GM10266 (cell line): Measurements from ENCODE around the gene ELF1.
A peak's percentile ranks its signal among the peaks of the same experiment; 100 is the strongest.
"Not testable (repeated sequence)": the region's sequence is repeated elsewhere in the genome, so short reads cannot be mapped to it uniquely, and the experiment has no call there.

ENCODE experiments used
- DNase-seq: peaks from one replicate; pipeline ENCODE4 v3.0.0; 2012; ENCODE audit errors: extremely low spot score
- TF ChIP-seq, protein P1 (sequence below): IDR thresholded peaks from 2 replicates; pipeline ENCODE4 v1.5.1; 2012; ENCODE audit warnings: mild to moderate bottlenecking, low read depth; ENCODE audit not compliant: control insufficient read depth, insufficient read depth; ENCODE audit errors: missing control alignments

ELF1 gene

GRCh38 chr13:40916207-40916998, 102.7 kb downstream of the ELF1 start:
- TF ChIP-seq, protein P1, sequence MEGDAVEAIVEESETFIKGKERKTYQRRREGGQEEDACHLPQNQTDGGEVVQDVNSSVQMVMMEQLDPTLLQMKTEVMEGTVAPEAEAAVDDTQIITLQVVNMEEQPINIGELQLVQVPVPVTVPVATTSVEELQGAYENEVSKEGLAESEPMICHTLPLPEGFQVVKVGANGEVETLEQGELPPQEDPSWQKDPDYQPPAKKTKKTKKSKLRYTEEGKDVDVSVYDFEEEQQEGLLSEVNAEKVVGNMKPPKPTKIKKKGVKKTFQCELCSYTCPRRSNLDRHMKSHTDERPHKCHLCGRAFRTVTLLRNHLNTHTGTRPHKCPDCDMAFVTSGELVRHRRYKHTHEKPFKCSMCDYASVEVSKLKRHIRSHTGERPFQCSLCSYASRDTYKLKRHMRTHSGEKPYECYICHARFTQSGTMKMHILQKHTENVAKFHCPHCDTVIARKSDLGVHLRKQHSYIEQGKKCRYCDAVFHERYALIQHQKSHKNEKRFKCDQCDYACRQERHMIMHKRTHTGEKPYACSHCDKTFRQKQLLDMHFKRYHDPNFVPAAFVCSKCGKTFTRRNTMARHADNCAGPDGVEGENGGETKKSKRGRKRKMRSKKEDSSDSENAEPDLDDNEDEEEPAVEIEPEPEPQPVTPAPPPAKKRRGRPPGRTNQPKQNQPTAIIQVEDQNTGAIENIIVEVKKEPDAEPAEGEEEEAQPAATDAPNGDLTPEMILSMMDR = no peak
- DNase-seq = no peak

DNA sequence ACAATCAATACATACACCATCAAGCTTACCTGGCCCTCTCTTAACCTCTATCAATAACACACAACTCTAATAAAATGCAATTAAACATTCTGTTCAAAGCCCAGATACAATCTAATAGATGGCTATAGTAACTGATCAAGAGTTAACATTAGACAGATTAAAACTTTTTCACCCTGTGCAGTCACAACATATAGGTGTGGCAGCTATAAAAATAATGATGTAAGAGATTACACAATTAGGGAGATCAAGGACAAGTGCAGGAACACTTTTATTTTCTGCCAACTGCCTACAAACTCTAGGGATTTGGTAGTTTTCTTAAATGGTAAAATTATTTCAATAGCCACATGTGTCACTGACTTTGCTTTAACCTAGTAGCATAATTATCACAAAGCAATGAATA, 104.3 kb downstream of the ELF1 start:
- not testable (repeated sequence) for DNase-seq

GRCh38 chr13:40911341-40911740, 107.8 kb downstream of the ELF1 start:
- TF ChIP-seq, protein P1 = no peak
- DNase-seq = no peak

- TF ChIP-seq, protein P1 = no peak
- DNase-seq = peak; percentile 20
Observed at GRCh38 chr13:40910324-40911050, 108.6 kb downstream of the ELF1 start.

GRCh38 chr13:40909541-40910200, 109.4 kb downstream of the ELF1 start:
- not testable (repeated sequence) for DNase-seq

GRCh38 chr13:40908546-40908945, 110.6 kb downstream of the ELF1 start:
- DNase-seq = no peak
- TF ChIP-seq, protein P1 = no peak

DNA sequence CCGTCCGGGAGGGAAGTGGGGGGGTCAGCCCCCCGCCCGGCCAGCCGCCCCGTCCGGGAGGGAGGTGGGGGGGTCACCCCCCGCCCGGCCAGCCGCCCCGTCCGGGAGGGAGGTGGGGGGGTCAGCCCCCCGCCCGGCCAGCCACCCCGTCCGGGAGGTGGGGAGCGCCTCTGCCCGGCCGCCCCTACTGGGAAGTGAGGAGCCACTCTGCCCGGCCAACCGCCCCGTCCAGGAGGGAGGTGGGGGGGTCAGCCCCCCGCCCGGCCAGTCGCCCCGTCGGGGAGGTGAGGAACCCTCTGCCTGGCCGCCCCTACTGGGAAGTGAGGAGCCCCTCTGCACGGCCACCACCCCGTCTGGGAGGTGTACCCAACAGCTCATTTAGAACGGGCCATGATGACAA, 118.1 kb downstream of the ELF1 start:
- DNase-seq = not testable (repeated sequence)

DNA sequence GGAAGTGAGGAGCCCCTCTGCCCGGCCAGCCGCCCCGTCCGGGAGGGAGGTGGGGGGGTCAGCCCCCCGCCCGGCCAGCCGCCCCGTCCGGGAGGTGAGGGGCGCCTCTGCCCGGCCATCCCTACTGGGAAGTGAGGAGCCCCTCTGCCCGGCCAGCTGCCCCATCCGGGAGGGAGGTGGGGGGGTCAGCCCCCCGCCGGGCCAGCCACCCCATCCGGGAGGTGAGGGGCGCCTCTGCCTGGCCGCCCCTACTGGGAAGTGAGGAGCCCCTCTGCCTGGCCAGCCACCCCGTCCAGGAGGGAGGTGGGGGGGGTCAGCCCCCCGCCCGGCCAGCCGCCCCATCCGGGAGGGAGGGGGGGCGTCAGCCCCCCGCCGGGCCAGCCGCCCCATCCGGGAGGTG, 118.5 kb downstream of the ELF1 start:
- not testable (repeated sequence) for DNase-seq

DNA sequence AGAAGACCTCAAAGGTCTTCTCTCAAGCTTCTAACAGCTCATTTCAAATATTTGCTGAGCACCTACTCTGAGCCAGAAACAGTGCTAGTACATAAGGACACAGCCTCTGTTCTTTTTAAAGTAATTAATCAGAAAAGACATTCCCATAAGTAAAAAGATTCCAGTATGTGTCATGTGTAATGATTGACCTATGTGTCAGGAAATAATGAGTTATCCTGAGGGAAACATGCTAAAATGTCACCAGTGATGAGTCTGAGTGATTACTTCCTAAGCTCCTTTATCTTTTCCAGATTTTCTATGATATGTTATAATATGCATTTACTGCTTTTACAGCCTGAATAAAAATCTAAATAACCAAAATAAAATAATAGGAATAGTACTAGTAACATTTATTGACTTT, 122.1 kb downstream of the ELF1 start:
- TF ChIP-seq, protein P1 = no peak
- no peak for DNase-seq
